Putamen (tissue), 1 donor: ENCODE measurements around the gene MEDAG.
"Not testable (repeated sequence)": the region's sequence is repeated elsewhere in the genome, so short reads cannot be mapped to it uniquely, and the experiment has no call there.

Experiments
- DNase-seq: peaks from one replicate; pipeline ENCODE4 v3.0.0-alpha.2; 2016; ENCODE audit warnings: low spot score

The MEDAG gene

GRCh38 chr13:30907121-30907861 is 1.2 kb downstream of the MEDAG start:
- no peak for DNase-seq

- DNase-seq, result no peak
Observed at GRCh38 chr13:30908416-30908980, 2.4 kb downstream of the MEDAG start.

- DNase-seq, result no peak
Observed at GRCh38 chr13:30910676-30911075, 4.6 kb downstream of the MEDAG start.

- DNase-seq, result no peak
Observed at GRCh38 chr13:30915691-30916541, 9.8 kb downstream of the MEDAG start.

- no peak for DNase-seq
Observed at GRCh38 chr13:30916991-30917390, 10.9 kb downstream of the MEDAG start.

- no peak for DNase-seq
Observed at GRCh38 chr13:30918662-30919405, 12.8 kb downstream of the MEDAG start.

GRCh38 chr13:30920162-30920909 is 14.3 kb downstream of the MEDAG start:
- no peak for DNase-seq

GRCh38 chr13:30923418-30923817 is 17.3 kb downstream of the MEDAG start:
- DNase-seq, result no peak

GRCh38 chr13:30924721-30925120 is 18.6 kb downstream of the MEDAG start:
- no peak for DNase-seq

GRCh38 chr13:30925429-30925828 is 19.4 kb downstream of the MEDAG start:
- no peak for DNase-seq

- no peak for DNase-seq
Observed at GRCh38 chr13:30926781-30927180, 20.7 kb downstream of the MEDAG start.

GRCh38 chr13:30927188-30927587 is 21.1 kb downstream of the MEDAG start:
- DNase-seq, result not testable (repeated sequence)

GRCh38 chr13:30927595-30927994 is 21.5 kb downstream of the MEDAG start:
- DNase-seq, result no peak

- DNase-seq, result no peak
Observed at GRCh38 chr13:30928978-30929377, 22.9 kb downstream of the MEDAG start.

- DNase-seq, result no peak
Observed at GRCh38 chr13:30932481-30933353, 26.6 kb downstream of the MEDAG start, which contains the start of gene TEX26. TEX26 (plus strand) TSS chr13:30932656; CDS start chr13:30932716, 60 bp downstream.

- DNase-seq, result no peak
Observed at GRCh38 chr13:30933354-30933670, 27.2 kb downstream of the MEDAG start.

- no peak for DNase-seq
Observed at GRCh38 chr13:30934381-30934780, 28.3 kb downstream of the MEDAG start.

GRCh38 chr13:30934803-30935202 is 28.7 kb downstream of the MEDAG start:
- no peak for DNase-seq

GRCh38 chr13:30936971-30937370 is 30.9 kb downstream of the MEDAG start:
- DNase-seq, result no peak

GRCh38 chr13:30943881-30944280 is 37.8 kb downstream of the MEDAG start:
- DNase-seq, result no peak
